RWPE2 (cell line): ENCODE results near the gene TM7SF3.

Source experiments
- ATAC-seq: fragments of 200-7000 bp; cut with Tn5 transposase; 3 replicates; pipeline ENCODE4 v1.9.1; 2021; ENCODE audit warnings: low read depth
- DNase-seq: peaks from one replicate; pipeline ENCODE4 v3.0.0-alpha.2; 2020; ENCODE audit warnings: low spot score
- H3K27ac ChIP-seq: fragments of 450-650 bp; 2 replicates; pipeline ENCODE4 v1.5.1; 2017; ENCODE audit warnings: mild to moderate bottlenecking; ENCODE audit not compliant: poor library complexity, severe bottlenecking
- H3K27me3 ChIP-seq: fragments of 250-450 bp; sonication (Bioruptor Pico); 2 replicates; pipeline ENCODE4 v1.5.1; 2021; ENCODE audit warnings: mild to moderate bottlenecking, moderate library complexity; ENCODE audit not compliant: insufficient read depth, poor library complexity, severe bottlenecking
- H3K36me3 ChIP-seq: fragments of 250-450 bp; sonication (Bioruptor Pico); 2 replicates; pipeline ENCODE4 v1.5.1; 2020; ENCODE audit warnings: low read depth, mild to moderate bottlenecking, moderate library complexity
- H3K4me1 ChIP-seq: fragments of 250-450 bp; sonication (Bioruptor Pico); 2 replicates; pipeline ENCODE4 v1.5.1; 2021; ENCODE audit warnings: mild to moderate bottlenecking, moderate library complexity; ENCODE audit not compliant: insufficient read depth, poor library complexity, severe bottlenecking
- H3K4me3 ChIP-seq: fragments of 250-450 bp; sonication (Bioruptor Pico); 2 replicates; pipeline ENCODE4 v1.5.1; 2021; ENCODE audit warnings: mild to moderate bottlenecking, moderate library complexity; ENCODE audit not compliant: severe bottlenecking
- H3K9me3 ChIP-seq: fragments of 250-450 bp; sonication (Bioruptor Pico); 2 replicates; pipeline ENCODE4 v1.5.1; 2021; ENCODE audit warnings: mild to moderate bottlenecking, moderate library complexity; ENCODE audit not compliant: severe bottlenecking
- TF ChIP-seq, protein P1 (sequence below): fragments of 450-650 bp; IDR thresholded peaks from one replicate; pipeline ENCODE4 v1.5.1; 2017; ENCODE audit warnings: mild to moderate bottlenecking, moderate library complexity; ENCODE audit not compliant: poor library complexity, severe bottlenecking

TM7SF3 gene

DNA sequence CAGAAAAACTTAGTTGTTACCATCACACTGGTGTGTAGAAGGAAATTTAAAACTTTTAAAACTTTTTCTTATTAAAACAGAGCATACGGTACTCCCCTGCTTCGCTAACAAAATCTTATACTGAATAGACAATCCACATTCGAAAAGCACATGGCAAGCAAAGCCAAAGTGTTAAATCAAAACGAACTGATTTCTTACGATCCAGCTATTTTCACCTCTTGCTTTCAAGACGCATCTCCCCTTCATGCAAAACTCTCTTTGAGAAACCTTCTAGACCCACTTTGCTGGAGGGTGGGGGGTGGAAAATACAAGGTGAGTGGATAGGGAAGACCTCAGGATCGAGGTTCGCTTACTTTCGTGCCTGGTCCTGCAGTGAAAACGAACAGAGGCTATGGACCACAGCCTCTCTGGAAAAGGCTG is 76.7 kb downstream of the TM7SF3 start:
- peaks cover 7% of the 10 kb centered on the region for H3K4me1 ChIP-seq
- no peaks in the 10 kb centered on the region for H3K9me3 ChIP-seq
- no peak for DNase-seq

DNA sequence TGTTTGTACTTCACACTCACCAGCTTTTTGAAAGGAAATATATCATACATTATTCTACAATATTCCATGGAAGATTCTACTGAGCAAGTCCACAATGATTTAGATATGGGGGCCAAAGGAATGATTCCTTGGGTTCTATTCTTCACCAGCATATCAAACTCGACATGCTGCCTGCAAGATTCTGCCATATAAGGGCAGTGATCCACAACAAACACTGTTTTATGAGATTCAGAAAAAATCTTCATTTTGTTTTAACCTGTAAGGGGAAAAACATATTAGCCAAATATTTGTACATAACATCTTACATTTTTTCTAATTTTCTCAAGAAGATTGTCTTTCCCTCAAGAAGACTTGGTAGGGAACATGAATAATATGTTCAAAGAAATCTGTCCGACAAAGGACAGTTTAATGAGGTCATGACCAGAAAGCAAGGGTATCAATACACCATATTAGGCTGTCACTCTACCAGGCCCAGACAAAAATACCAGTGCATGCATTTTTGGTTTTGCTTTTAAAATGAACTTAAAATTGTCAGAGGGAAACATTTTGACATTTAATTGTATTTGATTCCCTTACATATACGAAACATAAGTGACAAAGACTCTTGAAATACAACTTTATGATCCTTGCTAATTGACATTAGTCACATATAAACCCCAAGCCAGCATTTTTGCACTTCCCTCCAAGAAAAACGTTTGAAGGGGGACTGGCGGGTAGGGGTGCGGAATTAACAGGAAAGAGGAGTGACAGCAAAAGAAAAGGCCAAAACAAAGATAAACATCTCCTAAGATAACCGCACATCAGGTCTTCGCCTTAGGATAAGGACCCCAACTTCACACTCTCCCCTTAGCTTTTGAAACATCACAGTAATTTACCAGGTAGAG is 77.4 kb downstream of the TM7SF3 start:
- DNase-seq (no peak), ATAC-seq (no peak)
- Histone ChIP-seq H3K36me3 (peaks cover 16% of the 10 kb centered on the region), H3K27me3 (no peaks in the 10 kb centered on the region), H3K27ac (peak overlapping the region; percentile 72), H3K4me1 (peaks cover 7% of the 10 kb centered on the region), H3K9me3 (no peaks in the 10 kb centered on the region), H3K4me3 (peak overlapping the region; percentile 71)
- TF ChIP-seq, protein P1, sequence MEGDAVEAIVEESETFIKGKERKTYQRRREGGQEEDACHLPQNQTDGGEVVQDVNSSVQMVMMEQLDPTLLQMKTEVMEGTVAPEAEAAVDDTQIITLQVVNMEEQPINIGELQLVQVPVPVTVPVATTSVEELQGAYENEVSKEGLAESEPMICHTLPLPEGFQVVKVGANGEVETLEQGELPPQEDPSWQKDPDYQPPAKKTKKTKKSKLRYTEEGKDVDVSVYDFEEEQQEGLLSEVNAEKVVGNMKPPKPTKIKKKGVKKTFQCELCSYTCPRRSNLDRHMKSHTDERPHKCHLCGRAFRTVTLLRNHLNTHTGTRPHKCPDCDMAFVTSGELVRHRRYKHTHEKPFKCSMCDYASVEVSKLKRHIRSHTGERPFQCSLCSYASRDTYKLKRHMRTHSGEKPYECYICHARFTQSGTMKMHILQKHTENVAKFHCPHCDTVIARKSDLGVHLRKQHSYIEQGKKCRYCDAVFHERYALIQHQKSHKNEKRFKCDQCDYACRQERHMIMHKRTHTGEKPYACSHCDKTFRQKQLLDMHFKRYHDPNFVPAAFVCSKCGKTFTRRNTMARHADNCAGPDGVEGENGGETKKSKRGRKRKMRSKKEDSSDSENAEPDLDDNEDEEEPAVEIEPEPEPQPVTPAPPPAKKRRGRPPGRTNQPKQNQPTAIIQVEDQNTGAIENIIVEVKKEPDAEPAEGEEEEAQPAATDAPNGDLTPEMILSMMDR, result no peak

More for the DNA sequence above, 76.7 kb downstream of the TM7SF3 start:
- H3K4me3 ChIP-seq, result peak overlapping the region; percentile 71
- peaks cover 16% of the 10 kb centered on the region for H3K36me3 ChIP-seq
- H3K27me3 ChIP-seq, result no peaks in the 10 kb centered on the region
- H3K27ac ChIP-seq, result peak overlapping the region; percentile 72
- no peak for ATAC-seq
- TF ChIP-seq, protein P1, result no peak

DNA sequence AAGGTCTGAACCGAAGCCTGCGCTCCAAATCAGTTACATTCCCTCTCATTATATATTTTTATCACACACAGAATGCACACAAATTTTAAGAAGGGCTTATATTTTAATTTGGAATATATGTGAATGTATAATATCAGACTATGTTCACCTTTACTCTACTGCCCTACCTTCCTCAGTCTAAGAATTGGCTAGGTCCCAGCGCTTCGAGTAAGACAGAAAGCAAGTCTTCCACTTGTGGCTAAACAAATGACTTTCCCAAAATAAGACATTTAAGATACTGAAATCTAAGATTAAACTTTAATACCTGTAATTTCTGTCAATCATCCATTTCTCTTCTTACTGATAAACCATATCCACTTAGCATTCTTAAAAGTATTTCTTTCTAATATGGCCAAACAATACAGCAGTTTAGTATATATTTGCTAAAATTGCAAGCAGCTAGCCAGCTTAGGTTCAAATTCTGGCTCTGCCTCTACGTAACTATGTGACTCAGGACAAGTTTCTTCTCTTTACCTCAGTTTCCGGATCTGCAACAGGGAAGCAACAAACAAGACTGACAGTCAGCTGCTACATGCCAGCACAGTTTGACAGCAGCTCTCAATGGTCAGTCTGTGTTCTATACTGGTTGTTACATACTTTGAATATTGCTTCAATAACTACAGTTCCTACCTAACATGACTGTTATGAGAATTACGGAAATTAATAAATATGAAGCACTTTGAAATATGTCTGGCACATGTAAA is 78.4 kb downstream of the TM7SF3 start:
- TF ChIP-seq, protein P1, result no peak
- no peaks in the 10 kb centered on the region for H3K27me3 ChIP-seq
- no peak overlapping the region for H3K27ac ChIP-seq
- H3K9me3 ChIP-seq, result no peaks in the 10 kb centered on the region
- peaks cover 16% of the 10 kb centered on the region for H3K36me3 ChIP-seq
- H3K4me3 ChIP-seq, result no peak overlapping the region
- peaks cover 7% of the 10 kb centered on the region for H3K4me1 ChIP-seq
- no peak for ATAC-seq
- no peak for DNase-seq

DNA sequence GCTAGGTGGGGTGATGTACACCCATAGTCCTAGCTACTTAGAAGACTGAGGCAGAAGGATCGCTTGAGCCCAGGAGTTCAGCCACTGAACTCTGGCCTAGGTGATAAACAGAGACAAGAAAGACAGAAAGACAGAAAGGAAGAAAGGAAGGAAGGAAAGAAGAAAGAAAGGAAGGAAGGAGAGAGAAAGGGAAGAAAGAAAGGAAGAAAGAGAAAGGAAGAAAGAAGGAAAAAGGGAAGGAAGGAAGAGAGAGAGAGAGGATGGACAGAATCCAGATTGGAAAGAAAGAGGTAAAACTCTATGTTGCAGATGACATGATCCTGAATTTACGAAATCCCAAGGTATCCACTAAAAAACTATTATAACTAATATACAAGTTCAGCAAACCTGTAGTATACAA is 84.6 kb downstream of the TM7SF3 start:
- DNase-seq, result no peak
- Histone ChIP-seq H3K9me3 (no peaks in the 10 kb centered on the region), H3K27ac (no peak overlapping the region), H3K27me3 (no peaks in the 10 kb centered on the region), H3K4me1 (no peaks in the 10 kb centered on the region), H3K36me3 (peaks cover 40% of the 10 kb centered on the region), H3K4me3 (no peak overlapping the region)
- ATAC-seq, result no peak
- TF ChIP-seq, protein P1, result no peak
